NCI-H187 treated with DMSO at 0.1 percent for 48 hours (cell line): ENCODE data around the gene CTPS1.

Source experiments
- DNase-seq: peaks from one replicate; lab custom pipeline; 2025; lab: John Stamatoyannopoulos, UW

Gene CTPS1

DNA sequence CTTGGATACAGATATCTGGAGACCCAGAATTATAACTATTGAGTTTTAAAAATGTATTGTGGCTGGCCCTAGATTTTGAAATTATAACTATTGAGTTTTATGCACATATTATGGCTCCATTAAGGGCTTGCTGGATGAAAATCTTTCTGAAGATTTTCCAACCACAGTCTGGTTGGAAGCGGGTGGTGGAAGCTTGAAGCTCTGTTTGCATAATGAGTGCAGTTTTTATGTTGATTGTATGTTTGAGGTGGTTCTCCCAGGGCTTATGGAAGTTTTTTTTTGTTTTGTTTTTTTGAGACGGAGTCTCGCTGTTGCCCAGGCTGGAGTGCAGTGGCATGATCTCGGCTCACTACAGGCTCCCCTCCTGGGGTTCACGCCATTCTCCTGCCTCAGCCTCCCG is 10.1 kb upstream of the CTPS1 start:
- DNase-seq = no peak

DNA sequence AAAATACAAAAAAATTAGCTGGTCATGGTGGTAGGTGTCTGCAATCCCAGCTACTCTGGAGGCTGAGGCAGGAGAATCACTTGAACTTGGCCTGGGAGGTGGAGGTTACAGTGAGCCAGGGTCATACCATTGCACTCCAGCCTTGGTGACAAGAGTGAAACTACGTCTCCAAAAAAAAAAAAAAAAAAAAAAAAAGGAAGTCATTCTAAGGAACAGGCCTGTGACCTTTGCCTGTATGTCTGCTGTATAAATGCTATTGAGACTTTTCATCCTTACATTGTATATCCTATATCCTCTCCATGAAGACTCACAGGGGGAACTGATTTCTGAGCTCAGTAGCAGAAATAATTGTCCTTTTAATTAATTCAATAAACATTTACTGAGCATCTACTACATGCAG is 7.5 kb upstream of the CTPS1 start:
- no peak for DNase-seq

DNA sequence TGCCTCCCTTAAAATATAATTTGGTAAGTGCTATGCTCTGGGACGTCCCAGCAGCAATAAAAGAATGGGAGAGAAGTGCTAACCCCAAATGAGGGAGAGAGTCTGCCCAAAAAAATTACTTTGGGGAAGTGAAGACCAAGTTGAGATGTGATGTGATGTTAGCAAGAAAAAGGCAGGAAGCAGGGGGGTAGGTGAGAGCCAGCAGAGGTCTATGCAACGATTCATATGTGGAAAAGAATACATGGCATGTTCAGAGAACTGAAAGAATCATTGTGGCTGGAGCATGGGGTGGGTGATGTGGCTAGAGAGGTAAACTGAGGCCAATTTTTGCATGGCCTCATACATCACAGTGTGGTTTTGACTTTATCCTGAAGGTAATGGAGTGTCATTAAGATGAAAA is 5.6 kb upstream of the CTPS1 start:
- no peak for DNase-seq

DNA sequence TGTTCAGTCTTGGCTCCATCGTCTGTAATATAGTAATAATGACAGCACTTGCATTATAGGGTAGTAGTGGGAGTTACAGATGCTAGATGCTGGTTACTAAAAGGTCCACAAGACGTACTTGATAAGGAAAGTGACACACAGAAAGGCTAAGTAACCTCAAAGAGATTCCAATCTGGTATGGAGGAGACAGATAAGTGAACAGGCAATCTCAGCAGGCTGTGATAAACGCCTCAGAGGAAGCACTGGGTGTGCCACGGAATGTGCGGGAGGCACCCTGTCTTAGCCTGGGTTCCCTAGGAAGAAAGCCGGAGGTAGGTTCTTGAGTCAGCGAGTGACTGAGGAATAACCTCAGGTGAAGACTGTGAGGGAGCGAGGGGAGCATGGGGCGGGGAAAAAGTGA is 4.6 kb upstream of the CTPS1 start:
- no peak for DNase-seq

DNA sequence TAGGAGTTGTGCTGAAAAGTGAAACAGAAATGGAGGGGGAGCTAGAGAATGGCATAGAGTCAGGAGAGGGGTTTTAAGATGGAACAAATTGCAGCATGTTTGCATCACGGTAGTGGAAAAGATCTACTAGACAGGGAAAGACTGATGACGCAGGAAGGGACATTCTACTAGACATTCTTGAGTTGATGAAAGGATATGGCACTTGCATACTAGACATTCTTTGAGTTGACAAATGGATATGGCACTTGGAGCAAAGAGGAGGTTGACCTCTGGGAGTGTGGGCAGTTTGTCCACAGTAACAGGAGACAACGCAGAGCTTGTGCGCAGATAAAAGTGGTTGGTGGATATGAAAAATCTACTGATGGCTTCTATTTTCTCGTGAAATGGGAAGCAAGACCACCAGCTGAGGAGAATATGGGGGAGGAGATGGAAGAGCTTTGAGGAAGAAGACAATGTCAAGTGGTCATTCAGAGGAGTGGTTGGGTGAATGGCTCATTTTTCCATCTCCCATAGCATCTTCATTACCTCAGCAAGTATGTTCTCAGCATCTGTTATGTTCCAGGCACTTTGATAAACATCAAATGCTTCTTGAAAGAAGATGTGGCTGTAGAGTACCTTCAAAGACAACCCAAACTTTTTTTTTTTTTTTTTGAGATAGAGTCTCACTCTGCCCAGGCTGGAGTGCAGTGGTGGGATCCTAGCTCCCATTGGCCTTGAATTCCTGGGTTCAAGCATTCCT is 2.4 kb upstream of the CTPS1 start:
- DNase-seq = no peak

DNA sequence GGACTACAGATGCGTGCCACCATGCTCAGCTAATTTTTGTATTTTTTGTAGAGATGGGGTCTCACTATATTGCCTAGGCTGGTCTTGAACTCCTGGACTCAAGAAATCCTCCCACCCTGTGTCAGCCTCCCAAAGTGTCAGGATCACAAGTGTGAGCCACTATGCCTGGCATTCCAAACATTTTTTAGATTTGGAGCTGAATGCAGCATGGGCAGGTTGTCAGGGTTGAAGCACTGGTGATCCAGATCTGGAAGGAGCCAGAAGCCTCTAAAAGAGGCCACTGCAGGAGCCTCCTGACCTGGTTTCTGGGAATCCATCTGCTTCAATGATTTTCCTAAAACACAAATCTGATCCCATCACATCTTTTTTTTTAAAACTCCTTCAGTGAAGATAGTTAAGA is 1.8 kb upstream of the CTPS1 start:
- DNase-seq = no peak

DNA sequence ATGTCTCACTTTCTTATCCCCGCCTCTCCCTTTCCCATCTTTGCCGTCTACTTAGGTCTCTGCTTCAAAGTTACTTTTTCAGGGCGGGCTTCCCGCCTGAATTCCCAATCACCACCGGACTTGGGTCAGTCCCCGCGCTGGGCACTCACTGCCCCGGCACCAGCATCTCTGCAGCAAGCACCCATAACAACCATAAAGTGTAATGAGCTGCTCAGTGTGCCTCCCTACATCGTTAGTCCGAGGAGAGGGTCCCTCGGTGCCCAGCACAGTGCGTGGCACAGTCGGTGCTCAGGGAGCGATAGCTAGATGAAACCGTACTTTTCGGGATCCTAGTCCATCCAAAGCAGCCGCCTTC is 633 bp upstream of the CTPS1 start:
- no peak for DNase-seq

DNA sequence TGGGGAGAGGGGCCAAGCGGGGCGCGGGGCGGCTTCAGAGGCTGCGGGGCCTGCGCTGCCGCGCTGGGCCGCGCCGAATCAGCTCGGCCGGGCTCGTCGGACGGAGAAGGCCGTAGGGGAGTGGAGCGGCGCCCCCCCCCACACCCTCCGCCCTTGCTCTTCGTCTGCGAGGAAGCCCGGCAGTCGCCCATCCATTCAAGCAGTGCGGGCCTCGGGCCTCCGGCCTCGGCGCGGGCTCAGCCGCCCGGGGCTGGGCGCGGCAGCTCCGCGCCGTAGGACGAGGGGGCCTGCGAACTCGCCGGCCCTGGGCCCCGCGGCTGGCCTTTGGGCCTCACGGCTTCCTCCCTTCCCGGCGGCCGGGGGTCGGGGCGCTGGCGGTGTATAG is 564 bp downstream of the CTPS1 start:
- DNase-seq = no peak

DNA sequence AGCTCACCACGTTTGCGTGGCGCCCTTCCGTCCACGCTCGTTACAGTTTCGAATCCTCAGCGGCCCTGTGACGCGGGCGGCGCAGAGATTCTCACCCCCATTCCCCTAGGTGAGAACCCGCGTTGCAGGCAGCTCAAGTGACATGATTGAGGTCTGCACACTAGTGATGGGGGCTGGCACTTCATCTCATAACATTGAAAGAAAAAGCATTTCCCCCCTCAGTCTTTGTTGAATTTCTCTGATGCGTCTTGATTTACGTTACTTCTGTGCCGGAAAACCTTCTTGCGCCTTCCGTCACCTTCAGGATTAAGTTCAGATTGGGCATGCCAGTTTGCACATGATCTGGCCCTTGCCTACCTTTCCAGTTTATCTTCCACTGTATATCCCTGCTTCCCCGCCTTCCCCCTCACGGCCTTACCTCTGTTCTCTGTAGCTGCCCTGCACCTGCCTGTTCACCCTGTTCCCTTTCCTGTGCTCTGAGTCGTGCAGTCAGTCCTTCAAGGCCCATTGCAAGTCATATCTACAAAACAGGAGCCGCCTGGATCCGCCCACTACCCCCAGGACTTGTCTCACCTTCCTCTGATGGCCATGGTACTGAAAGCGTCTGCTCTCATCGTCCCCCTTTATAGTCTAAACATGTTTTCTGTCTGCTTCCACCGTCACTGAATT is 1.1 kb downstream of the CTPS1 start:
- DNase-seq = peak; percentile 14

DNA sequence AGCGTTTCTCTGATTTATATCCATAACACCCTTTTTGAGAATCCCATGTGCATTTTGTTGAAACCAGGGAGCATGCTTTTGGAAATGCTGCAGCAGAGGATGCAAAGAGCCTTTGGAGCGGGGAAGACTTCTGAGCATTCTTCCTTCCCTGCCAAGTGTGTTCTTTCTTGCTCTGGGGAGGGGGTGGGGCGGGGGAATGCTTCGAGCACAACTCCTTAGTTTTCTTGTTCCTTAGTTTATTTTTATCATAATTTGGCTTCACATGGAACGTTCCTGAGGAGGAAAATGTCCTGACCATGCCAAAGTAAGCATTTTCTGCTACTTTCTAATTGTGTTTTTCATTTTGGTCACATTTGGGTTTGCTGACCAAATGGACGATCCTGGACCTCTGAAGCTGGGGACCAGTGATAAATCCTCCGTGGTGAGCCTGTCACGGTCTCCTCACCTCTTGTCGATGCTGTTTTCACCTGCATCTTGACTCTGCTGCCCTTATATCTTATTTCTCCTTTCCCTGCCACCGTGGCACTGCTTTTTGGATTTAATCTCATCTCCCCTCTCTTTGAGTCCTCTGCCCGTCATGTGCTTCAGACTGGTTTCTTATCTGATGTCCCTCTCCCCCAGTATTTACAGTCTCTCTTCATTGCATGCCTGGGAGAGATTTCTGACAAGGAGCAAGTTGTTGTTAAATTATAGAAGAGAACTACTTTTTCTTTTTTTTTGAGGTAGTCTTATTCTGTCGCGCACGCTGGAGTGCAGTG is 2.4 kb downstream of the CTPS1 start:
- DNase-seq = no peak

DNA sequence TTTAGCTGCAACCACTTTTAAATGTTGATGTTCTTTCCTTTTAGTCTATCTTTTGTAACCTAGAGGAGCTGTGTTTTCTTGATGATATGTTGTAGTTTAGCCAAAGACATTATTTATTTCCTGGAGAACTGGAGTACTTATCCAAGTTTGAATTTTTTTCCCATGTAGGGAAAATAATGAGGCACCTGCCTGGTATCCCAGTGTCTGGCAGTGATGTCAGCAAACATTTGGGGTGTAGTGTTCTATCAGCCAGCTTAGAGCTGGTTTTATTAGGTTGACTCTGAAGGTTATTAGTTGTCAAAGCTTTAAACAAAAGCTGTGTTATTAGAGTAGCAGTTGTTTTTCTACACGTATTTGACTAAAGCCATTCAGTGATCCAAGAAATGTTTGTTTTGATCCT is 3.2 kb downstream of the CTPS1 start:
- no peak for DNase-seq

DNA sequence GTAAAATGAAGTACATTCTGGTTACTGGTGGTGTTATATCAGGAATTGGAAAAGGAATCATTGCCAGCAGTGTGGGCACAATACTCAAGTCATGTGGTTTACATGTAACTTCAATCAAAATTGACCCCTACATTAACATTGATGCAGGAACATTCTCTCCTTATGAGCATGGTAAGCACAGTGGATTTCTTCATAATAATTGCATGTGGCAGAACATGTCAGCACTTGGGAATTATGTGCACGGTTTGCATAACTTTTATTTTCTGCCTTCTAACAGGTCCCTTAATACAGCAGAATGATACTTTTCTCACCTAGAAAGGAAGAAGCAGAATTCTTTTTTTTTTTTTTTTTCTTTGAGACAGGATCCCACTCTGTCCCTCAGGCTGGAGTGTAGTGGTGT is 3.8 kb downstream of the CTPS1 start:
- DNase-seq = no peak

DNA sequence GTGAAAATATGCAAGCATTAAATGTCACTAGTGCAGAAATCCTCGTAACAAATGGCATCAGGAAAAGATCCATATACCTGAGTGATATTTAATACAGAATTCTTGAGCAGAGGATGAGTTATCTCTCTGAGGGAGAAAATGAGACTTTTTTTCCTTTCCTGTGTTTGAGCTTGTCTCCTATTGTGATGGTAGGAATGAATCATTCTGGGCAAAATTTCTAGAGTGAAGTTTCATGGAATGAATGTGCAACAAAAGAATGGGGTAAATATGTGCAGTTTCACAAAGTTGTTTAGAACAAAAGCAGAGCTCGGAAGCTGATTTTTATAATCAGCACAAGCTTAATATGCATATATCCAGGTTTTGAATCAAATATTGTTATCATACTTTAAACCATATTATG is 4.6 kb downstream of the CTPS1 start:
- no peak for DNase-seq

DNA sequence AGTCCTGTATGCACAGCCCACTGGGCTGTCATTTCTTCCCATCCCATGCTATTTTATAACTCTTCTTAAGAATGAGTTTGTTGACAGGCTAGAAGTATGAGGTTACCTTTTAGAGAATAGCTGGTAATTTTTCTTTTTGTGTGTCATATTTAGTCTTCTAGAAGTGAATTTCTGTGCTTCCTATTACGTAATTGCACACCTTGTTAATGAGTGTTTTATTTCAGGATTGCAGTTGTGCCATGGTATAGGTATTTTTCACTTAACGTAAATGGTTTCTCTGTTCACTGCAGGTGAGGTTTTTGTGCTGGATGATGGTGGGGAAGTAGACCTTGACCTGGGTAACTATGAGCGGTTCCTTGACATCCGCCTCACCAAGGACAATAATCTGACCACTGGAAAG is 5.0 kb downstream of the CTPS1 start:
- DNase-seq = no peak

DNA sequence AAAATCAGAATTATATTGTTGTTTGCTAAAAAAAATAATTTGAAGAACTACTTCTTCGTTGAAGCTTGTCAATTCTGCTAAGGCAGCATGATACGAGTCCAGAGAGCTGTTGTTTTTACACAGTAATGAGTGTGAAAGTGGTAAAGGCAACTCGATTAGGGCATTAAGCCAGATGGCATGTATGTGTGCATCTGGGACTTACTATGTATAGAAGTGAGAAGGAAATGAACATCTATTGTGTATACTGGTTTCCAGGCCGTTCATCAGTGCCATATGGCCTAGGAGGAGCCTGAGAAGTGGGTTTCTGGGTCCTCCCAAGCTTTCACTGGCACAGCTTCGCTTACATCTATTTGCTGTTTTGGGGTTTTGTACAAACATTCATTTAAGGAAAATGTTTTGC is 5.7 kb downstream of the CTPS1 start:
- no peak for DNase-seq

DNA sequence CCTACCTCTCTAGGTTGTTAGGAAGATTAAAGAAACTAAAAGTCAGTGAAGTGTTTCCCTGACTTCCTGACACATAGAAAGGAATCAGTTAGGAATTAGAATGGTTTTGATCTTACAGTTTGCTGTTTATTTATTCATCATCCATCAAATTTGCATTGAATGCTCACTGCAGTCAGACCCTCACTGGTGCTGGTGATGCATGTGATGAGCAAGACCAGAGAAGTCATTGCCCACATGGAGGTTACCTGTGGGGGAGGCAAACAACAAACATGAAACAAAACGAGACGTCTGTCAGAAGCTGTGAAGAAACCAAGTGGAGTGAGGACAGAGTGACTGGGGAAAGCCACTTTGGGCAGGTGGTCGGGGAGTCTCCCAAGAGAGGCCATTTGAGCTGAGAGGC is 6.4 kb downstream of the CTPS1 start:
- no peak for DNase-seq

DNA sequence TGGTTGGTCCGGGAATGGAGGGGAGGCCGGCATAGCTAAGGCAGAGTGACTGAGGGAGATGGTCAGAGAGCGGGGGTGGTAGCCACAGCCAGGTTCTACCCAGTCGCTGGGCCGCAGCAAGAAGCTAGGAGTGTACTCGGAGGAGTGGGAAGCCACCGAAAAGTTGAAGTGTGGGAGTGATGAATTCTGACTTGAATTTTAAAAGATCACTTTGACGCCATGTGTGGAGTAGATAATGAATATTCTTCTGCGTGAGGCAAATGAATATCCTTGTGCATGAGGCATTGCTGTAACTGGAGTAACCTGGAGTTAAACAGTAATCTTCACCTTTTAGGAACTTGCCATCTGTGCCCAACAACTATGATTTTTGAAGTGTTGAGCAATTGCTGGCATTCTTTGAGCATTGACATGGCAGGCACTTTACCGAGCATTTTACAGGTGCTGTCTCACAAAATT is 6.9 kb downstream of the CTPS1 start:
- DNase-seq = no peak

DNA sequence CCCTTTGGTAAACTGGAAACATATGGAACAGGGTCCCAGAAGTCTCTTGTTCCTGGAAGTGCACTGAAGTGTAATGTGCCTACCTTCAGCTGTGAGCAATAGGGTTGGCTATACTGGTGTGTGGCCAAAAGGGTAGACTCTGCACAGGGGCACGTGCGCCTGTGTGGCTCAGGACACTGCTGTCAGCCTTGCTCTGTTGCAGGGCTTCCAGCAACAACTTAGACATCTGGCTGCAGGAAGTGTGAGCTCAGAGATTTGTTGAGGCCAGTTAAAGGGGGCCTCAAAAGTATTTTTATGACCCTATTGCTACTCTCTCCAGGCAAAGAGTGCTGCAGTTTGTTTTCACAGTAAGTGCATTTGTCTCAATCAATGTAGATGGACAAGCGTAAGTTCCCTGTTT is 7.5 kb downstream of the CTPS1 start:
- no peak for DNase-seq

DNA sequence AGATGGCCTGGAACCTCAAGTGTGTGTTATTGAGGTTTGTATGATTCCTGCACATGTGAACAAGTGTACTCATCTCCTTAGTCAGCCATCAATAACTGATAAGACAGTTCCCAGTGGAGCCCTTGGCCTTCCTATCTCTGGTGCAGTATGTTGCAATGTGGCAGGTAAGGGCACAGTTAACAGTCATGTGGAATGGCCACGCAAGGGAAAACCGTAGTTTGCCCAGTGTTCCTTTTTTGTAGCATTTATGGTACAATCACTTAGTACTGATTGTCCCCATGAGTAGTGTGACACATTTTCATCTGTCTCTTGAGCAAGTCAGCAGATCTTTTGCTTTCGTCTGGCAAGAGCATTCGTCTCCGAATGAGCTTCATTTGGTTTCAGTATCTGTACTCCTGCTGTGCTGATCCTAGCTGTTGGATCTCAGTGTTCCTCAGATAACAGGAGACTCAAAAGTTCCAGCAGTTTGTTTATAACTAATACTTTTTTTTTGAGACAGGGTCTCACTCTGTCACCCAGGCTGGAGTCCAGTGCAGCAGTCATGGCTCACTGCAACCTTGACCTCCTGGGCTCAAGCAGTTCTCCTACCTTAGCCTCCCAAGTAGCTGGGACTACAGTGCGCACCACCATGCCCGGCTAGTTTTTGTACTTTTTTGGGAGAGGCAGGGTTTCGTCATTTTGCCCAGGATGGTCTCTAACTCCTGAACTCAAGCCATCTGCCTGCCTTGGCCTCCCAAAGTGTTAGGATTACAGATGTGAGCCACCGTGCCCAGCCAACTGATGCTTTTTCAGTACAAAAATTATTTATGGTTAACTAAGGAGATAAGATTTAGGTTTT is 8.2 kb downstream of the CTPS1 start:
- DNase-seq = no peak

DNA sequence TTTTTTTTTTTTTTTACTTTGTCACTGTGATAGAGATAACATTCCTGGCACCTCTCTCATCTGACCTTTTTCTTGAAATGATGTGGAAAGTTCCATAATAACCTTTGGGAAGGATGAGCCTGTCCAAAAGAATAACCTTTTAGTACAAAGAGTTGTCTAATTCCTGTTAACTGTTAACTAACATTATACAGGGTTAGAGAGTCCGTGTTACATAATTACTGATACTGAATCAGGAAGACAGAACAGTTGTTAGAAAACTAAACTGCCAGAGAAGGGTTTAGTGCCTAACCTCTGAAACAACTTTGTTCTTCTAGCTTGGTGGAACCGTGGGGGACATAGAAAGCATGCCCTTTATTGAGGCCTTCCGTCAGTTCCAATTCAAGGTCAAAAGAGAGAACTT is 8.8 kb downstream of the CTPS1 start:
- no peak for DNase-seq

DNA sequence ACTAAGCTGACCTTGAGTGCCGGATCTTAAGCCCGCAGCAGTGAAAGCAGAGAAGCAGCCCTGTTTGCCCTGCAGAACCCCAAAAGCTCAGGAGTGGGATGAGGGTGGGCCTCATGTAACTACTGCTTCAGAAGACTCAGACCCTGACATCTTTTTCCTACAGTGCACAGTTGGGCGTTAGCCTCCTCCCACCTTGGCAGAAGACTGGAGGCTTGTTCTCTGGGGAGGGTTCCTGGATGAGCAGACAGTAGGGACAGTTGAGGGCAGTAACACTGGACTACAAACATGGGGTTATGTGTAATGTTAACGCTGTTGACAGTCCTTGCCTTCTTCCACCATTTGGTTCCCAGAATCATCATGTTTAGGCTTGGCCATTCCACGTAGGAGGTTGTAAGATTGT is 9.6 kb downstream of the CTPS1 start:
- no peak for DNase-seq

DNA sequence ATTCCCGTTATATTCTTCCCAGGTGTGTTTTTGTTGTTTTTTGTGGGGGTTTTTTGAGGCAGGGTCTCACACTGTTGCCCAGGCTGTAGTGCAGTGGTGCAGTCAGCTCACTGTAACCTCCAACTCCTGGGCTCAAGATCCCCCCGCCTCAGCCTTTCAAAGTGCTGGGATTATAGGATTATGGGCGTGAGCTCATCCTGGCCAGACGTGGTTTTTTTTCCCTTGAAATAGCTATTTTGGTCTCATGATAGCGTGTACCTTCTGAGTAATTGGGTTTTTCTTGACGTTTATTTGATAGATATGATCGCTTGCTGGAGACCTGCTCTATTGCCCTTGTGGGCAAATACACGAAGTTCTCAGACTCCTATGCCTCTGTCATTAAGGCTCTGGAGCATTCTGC is 17.6 kb downstream of the CTPS1 start:
- no peak for DNase-seq

DNA sequence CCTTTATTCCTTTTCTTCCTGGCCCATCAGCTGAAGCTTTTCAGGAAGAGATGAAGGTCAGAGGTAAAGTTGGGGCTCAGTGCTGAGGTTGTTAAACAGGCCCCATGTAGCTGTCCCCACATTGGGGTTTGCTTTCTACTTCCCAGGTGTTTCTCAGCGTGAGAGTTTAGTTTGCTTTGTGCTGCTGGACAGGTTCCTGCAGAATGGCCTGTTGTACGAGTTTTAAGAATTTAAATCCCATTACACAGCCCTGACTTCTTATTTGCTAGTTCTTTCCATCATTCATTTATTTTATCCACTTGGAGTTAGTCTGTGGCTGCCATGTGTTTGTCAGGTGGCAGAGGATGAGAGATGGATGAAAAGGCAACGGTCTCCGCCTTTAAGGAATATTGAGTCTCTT is 19.2 kb downstream of the CTPS1 start:
- DNase-seq = no peak
